ENCODE data around the gene TFCP2. TPM values are rescaled to one million over a fixed set of nuclear protein-coding genes. Genes with fewer than 3 reads are reported as not detected.

The TFCP2 gene
- polyA plus RNA-seq, 4 donors = 8.6 to 31.1 (median 13.6) TPM

DNA sequence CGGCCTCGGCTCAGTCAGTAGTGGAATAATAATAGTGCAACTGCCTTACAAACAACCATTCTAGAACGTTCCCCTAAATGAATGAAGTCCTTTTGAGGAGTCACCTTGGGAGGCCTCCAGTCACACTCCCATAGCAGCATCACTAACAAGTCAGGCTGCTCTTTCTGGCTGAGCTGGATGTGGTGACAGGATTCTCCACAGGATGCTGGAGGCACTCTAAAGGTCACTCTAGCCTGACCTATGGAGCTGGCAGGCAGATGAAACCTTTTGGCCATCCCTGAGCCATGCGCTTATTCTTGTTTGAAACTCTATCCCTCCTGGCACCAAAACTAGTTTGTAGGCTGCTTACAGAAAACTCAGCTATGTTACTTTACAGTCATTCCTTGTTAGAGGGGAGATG, 17.9 kb upstream of the TFCP2 start:
- WGBS, 3 donors = 91 to 96% (median 94%) methylated on average over 4 of the region's 4 CpGs
- FAIRE-seq = no peak
- no peak for DNase-seq
- no peak overlapping the region for H3K27ac ChIP-seq (ENCODE audit: low read depth in 1 of 3, low read length in 2 of 3)
- H3K4me3 ChIP-seq (ENCODE audit: low read depth in 1 of 3, low read length in 3 of 3) = no peak overlapping the region
- H3K9me3 ChIP-seq (ENCODE audit: control insufficient read depth in 2 of 2, insufficient read depth in 1 of 2, low read depth in 1 of 2, low read length in 1 of 2) = no peaks in the 10 kb centered on the region
- peaks cover 0 to 2% (median 0%) of the 10 kb centered on the region in 3 donors for H3K4me1 ChIP-seq (ENCODE audit: control insufficient read depth in 3 of 3, insufficient read depth in 2 of 3, low read depth in 1 of 3, low read length in 2 of 3)
- H3K36me3 ChIP-seq (ENCODE audit: control insufficient read depth in 3 of 3, insufficient read depth in 2 of 3, low read depth in 1 of 3, low read length in 3 of 3) = peaks cover 0 to 24% (median 0%) of the 10 kb centered on the region in 3 donors
- no peaks in the 10 kb centered on the region for H3K27me3 ChIP-seq (ENCODE audit: control insufficient read depth in 3 of 3, insufficient read depth in 3 of 3, low read length in 3 of 3)

DNA sequence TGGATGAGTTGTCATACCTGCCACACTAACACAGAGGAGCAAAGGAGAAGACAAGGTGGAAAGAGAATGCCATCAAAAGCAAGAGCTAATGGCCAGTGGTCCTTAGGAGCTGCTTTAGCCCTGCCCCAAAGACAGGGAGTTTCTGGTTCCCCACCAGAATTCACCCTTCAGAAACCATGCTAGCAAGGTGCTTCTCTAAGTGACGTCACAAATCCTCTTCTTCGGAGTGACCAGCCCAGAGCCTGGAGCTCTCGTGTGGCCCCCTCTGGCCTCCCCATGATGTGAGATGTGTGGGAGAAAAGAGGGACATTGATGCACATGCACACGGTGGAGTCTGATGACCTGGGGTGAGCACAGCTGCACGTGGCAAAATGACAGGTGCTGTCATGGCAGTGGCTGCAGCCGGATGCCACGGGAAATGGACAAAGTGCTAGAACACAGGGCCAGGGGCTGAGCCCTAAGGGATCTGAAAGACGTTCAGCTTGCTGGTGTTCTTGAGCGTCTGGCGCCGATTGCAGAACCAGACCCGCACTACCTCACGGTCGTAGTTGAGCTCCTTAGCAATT, 16.9 kb upstream of the TFCP2 start:
- Histone ChIP-seq H3K27ac (ENCODE audit: low read depth in 1 of 3, low read length in 2 of 3) (no peak overlapping the region), H3K36me3 (ENCODE audit: control insufficient read depth in 3 of 3, insufficient read depth in 2 of 3, low read depth in 1 of 3, low read length in 3 of 3) (peaks cover 0 to 24% (median 0%) of the 10 kb centered on the region in 3 donors), H3K9me3 (ENCODE audit: control insufficient read depth in 2 of 2, insufficient read depth in 1 of 2, low read depth in 1 of 2, low read length in 1 of 2) (no peaks in the 10 kb centered on the region), H3K4me1 (ENCODE audit: control insufficient read depth in 3 of 3, insufficient read depth in 2 of 3, low read depth in 1 of 3, low read length in 2 of 3) (peaks cover 0 to 2% (median 0%) of the 10 kb centered on the region in 3 donors), H3K4me3 (ENCODE audit: low read depth in 1 of 3, low read length in 3 of 3) (no peak overlapping the region), H3K27me3 (ENCODE audit: control insufficient read depth in 3 of 3, insufficient read depth in 3 of 3, low read length in 3 of 3) (no peaks in the 10 kb centered on the region)
- FAIRE-seq (no peak), DNase-seq (no peak)
- 87 to 93% (median 93%) methylated on average over 14 of the region's 14 CpGs for WGBS, 3 donors

DNA sequence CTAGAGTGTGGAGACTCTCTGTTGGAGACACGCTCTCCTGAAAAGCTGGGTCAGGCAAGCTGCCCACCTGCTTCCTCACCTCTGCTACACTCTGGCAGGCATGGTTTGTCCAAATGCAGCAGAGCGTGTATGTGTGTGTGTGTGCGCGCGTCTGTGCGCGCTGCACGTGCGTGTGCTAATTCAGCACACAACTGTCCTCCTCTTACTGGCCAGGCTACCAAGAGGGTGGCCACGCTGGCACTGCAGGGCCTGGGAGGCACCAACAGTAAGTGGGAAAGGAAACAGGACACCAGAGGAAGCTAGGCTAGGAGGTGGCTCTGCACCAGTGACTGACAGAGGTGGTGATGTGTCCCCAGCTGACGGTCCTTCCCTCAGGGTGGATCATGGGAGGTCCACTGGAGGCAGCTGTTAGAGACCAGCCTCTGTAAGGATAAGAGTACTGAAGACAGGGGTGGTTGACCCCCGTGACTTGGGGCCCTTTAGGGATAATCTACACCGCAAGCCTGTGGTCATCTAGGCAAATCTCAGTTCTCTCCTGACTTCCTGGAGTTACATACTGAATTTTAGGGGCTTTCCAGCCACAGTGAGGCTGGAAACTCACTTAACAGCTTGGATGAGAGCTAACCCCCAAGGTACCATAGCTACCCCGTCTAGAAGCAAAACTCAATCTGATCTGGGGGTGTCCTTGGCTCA, 15.6 kb upstream of the TFCP2 start:
- 79 to 87% (median 86%) methylated on average over 14 of the region's 14 CpGs for WGBS, 3 donors
- H3K27ac ChIP-seq (ENCODE audit: low read depth in 1 of 3, low read length in 2 of 3) = no peak overlapping the region

DNA sequence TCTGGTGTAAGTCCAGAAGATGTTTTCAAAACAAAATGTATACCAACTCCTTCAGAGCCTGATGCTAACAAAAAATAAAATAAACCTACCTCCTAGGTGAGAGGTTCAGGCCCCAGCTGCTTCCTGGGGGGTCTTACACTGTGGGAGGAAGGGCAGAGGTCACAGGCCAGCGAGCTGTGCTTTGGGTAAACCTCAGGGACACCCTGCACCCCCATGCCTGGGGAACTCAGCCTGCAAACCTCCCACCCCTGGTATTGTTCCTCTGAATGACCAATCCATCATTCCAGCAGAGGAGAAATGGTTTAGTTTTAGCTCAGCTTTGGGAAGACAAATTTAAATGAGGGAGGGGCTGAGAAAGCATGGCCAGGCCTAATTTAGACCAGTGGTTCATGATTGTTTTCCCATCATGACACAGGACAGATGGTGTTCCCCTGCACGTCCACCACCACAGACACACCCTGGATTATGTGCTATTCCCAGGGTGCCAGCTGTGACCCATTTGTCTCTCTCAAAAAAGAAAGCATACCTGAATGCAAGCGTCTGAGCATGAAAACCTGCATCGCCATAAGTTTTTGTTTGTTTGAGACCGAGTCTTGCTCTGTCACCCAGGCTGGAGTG, 14.5 kb upstream of the TFCP2 start:
- 49 to 72% (median 70%) methylated on average over 5 of the region's 5 CpGs for WGBS, 3 donors
- H3K9me3 ChIP-seq (ENCODE audit: control insufficient read depth in 2 of 2, insufficient read depth in 1 of 2, low read depth in 1 of 2, low read length in 1 of 2) = no peaks in the 10 kb centered on the region

More for the DNA sequence above, 15.6 kb upstream of the TFCP2 start:
- H3K27me3 ChIP-seq (ENCODE audit: control insufficient read depth in 3 of 3, insufficient read depth in 3 of 3, low read length in 3 of 3) = no peaks in the 10 kb centered on the region
- DNase-seq = no peak
- H3K4me1 ChIP-seq (ENCODE audit: control insufficient read depth in 3 of 3, insufficient read depth in 2 of 3, low read depth in 1 of 3, low read length in 2 of 3) = peaks cover 0 to 2% (median 0%) of the 10 kb centered on the region in 3 donors
- no peak for FAIRE-seq
- H3K4me3 ChIP-seq (ENCODE audit: low read depth in 1 of 3, low read length in 3 of 3) = no peak overlapping the region
- H3K9me3 ChIP-seq (ENCODE audit: control insufficient read depth in 2 of 2, insufficient read depth in 1 of 2, low read depth in 1 of 2, low read length in 1 of 2) = no peaks in the 10 kb centered on the region
- peaks cover 0 to 24% (median 0%) of the 10 kb centered on the region in 3 donors for H3K36me3 ChIP-seq (ENCODE audit: control insufficient read depth in 3 of 3, insufficient read depth in 2 of 3, low read depth in 1 of 3, low read length in 3 of 3)

DNA sequence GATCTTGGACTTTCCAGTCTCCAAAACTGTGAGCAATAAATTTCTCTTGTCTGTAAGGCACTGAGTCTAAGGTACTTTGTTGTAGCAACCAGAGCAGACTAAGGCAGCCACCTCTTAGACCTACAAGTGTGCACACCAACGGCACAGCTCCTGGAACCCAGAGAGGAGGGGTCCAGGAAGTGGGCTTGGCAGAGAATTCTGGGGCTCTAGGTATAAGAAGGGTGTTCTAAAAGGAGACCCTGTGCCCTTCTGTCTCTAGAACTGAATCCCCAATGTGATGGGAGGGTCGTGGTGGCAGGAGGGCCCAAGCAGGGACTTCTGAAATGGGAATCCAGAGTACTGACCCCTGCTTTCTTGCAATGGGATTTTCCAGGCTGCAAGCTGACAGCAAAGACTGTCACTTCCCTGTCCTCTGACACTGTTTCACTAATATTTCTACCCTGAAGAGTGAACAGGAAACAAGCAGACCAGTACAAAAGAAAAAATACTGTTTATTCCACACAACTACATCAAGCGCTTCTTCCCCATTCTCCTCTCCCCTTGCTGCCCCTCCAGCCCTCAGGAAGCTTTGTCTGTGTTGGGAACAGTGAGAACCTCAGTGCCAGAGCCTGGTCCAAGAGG, 13.6 kb upstream of the TFCP2 start:
- H3K27ac ChIP-seq (ENCODE audit: low read depth in 1 of 3, low read length in 2 of 3) = no peak overlapping the region
- FAIRE-seq (no peak), DNase-seq (no peak)
- whole genome bisulfite sequencing, 3 donors = 55 to 80% (median 71%) methylated on average over 3 of the region's 3 CpGs
- no peaks in the 10 kb centered on the region for H3K27me3 ChIP-seq (ENCODE audit: control insufficient read depth in 3 of 3, insufficient read depth in 3 of 3, low read length in 3 of 3)
- H3K4me1 ChIP-seq (ENCODE audit: control insufficient read depth in 3 of 3, insufficient read depth in 2 of 3, low read depth in 1 of 3, low read length in 2 of 3) = peaks cover 0 to 2% (median 0%) of the 10 kb centered on the region in 3 donors
- H3K4me3 ChIP-seq (ENCODE audit: low read depth in 1 of 3, low read length in 3 of 3) = no peak overlapping the region
- H3K9me3 ChIP-seq (ENCODE audit: control insufficient read depth in 2 of 2, insufficient read depth in 1 of 2, low read depth in 1 of 2, low read length in 1 of 2) = no peaks in the 10 kb centered on the region
- H3K36me3 ChIP-seq (ENCODE audit: control insufficient read depth in 3 of 3, insufficient read depth in 2 of 3, low read depth in 1 of 3, low read length in 3 of 3) = peaks cover 0 to 18% (median 0%) of the 10 kb centered on the region in 3 donors

More for the DNA sequence above, 14.5 kb upstream of the TFCP2 start:
- H3K4me1 ChIP-seq (ENCODE audit: control insufficient read depth in 3 of 3, insufficient read depth in 2 of 3, low read depth in 1 of 3, low read length in 2 of 3) = peaks cover 0 to 2% (median 0%) of the 10 kb centered on the region in 3 donors
- H3K27ac ChIP-seq (ENCODE audit: low read depth in 1 of 3, low read length in 2 of 3) = no peak overlapping the region
- no peaks in the 10 kb centered on the region for H3K27me3 ChIP-seq (ENCODE audit: control insufficient read depth in 3 of 3, insufficient read depth in 3 of 3, low read length in 3 of 3)
- peaks cover 0 to 24% (median 0%) of the 10 kb centered on the region in 3 donors for H3K36me3 ChIP-seq (ENCODE audit: control insufficient read depth in 3 of 3, insufficient read depth in 2 of 3, low read depth in 1 of 3, low read length in 3 of 3)
- FAIRE-seq = no peak
- no peak for DNase-seq
- no peak overlapping the region for H3K4me3 ChIP-seq (ENCODE audit: low read depth in 1 of 3, low read length in 3 of 3)

DNA sequence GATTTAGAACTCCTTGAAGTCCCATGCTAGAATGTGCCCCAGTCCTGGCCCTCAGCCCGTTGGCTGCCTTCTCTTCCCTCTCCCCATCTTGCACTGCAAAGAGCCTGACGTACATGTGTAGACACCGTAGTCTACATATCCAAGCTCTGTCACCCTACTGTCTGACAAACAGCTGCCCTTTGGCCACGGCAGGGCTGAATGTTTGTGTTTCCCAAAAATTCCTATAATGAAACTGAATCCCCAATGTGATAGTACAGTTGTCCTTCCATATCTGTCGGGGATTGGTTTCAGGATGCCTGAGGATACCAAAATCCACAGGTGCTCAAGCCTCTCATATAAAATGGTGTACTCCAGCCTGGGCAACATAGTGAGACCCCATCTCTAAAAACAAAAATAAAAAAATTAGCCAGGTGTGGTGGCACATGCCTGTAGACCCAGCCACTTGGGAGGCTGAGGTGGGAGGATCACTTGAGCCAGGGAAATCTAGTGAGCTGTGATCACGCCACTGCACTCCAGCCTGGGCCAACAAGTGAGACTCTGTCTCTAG, 12.3 kb upstream of the TFCP2 start:
- no peaks in the 10 kb centered on the region for H3K27me3 ChIP-seq (ENCODE audit: control insufficient read depth in 3 of 3, insufficient read depth in 3 of 3, low read length in 3 of 3)
- WGBS, 3 donors = 87 to 91% (median 87%) methylated on average over 6 of the region's 6 CpGs
- no peak for DNase-seq
- no peak overlapping the region for H3K27ac ChIP-seq (ENCODE audit: low read depth in 1 of 3, low read length in 2 of 3)
- no peak for FAIRE-seq
- H3K4me3 ChIP-seq (ENCODE audit: low read depth in 1 of 3, low read length in 3 of 3) = no peak overlapping the region
- H3K9me3 ChIP-seq (ENCODE audit: control insufficient read depth in 2 of 2, insufficient read depth in 1 of 2, low read depth in 1 of 2, low read length in 1 of 2) = no peaks in the 10 kb centered on the region
- peaks cover 0 to 2% (median 0%) of the 10 kb centered on the region in 3 donors for H3K4me1 ChIP-seq (ENCODE audit: control insufficient read depth in 3 of 3, insufficient read depth in 2 of 3, low read depth in 1 of 3, low read length in 2 of 3)
- H3K36me3 ChIP-seq (ENCODE audit: control insufficient read depth in 3 of 3, insufficient read depth in 2 of 3, low read depth in 1 of 3, low read length in 3 of 3) = peaks cover 0 to 9% (median 0%) of the 10 kb centered on the region in 3 donors

DNA sequence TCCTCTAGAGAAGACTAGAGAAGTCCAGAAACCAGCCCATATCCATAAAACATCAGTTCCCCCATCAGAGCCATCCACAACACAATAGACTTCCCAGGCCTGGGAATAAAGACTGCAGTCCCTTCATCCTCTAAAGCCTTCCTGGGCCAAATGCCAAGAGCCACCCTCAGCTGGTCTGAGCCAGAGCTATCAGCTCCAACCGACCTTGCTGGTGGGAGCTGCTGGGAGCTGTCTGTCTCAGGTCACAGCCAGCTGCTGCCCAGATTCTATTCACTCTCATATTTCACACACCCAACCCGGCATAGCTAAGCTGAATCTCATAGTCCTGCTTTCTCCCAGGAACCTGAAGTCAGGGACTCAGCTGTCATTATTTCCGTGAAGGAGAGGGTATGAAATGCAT, 10.9 kb upstream of the TFCP2 start:
- FAIRE-seq (no peak), DNase-seq (peak in 1 of 2 donors; percentile 5)
- Histone ChIP-seq H3K27ac (ENCODE audit: low read depth in 1 of 3, low read length in 2 of 3) (no peak overlapping the region), H3K9me3 (ENCODE audit: control insufficient read depth in 2 of 2, insufficient read depth in 1 of 2, low read depth in 1 of 2, low read length in 1 of 2) (no peaks in the 10 kb centered on the region), H3K4me1 (ENCODE audit: control insufficient read depth in 3 of 3, insufficient read depth in 2 of 3, low read depth in 1 of 3, low read length in 2 of 3) (no peaks in the 10 kb centered on the region), H3K27me3 (ENCODE audit: control insufficient read depth in 3 of 3, insufficient read depth in 3 of 3, low read length in 3 of 3) (no peaks in the 10 kb centered on the region), H3K4me3 (ENCODE audit: low read depth in 1 of 3, low read length in 3 of 3) (no peak overlapping the region), H3K36me3 (ENCODE audit: control insufficient read depth in 3 of 3, insufficient read depth in 2 of 3, low read depth in 1 of 3, low read length in 3 of 3) (no peaks in the 10 kb centered on the region)
- WGBS, 3 donors = 30 to 47% (median 38%) methylated on average over 3 of the region's 3 CpGs

DNA sequence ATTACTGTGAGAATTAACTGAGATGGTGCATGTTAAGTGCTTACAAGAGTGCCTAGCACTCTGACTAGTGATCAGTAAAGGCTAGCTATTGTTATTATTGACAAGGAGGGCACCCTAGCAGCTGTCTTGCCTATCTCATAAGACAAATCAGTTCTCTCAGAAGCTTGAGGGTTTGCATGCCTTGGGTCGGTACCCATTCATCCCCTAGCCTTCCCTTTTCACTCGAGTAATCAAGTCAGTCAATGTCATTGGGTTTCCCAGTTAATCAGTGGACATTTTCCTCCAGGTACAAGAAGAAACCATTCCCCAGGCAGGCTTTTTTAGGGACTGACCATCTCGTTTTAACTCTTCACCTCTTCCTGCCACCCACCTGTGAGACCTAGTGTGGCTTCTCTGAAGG, 10.4 kb upstream of the TFCP2 start:
- no peak overlapping the region for H3K27ac ChIP-seq (ENCODE audit: low read depth in 1 of 3, low read length in 2 of 3)
- FAIRE-seq (no peak), DNase-seq (no peak)
- no peaks in the 10 kb centered on the region for H3K9me3 ChIP-seq (ENCODE audit: control insufficient read depth in 2 of 2, insufficient read depth in 1 of 2, low read depth in 1 of 2, low read length in 1 of 2)
- H3K4me3 ChIP-seq (ENCODE audit: low read depth in 1 of 3, low read length in 3 of 3) = no peak overlapping the region
- no peaks in the 10 kb centered on the region for H3K27me3 ChIP-seq (ENCODE audit: control insufficient read depth in 3 of 3, insufficient read depth in 3 of 3, low read length in 3 of 3)
- 73 to 81% (median 74%) methylated on average over 3 of the region's 3 CpGs for WGBS, 3 donors
- no peaks in the 10 kb centered on the region for H3K4me1 ChIP-seq (ENCODE audit: control insufficient read depth in 3 of 3, insufficient read depth in 2 of 3, low read depth in 1 of 3, low read length in 2 of 3)
- no peaks in the 10 kb centered on the region for H3K36me3 ChIP-seq (ENCODE audit: control insufficient read depth in 3 of 3, insufficient read depth in 2 of 3, low read depth in 1 of 3, low read length in 3 of 3)

Measured in small intestine (tissue), 7 donors.